Measurements from ENCODE around the gene SCN3A. TPM values are rescaled to one million over a fixed set of nuclear protein-coding genes. Genes with fewer than 3 reads are reported as not detected.

SCN3A gene
- total and polyA plus RNA-seq, 8 donors = under 0.01 to 12.5 (median 0.87) TPM; not detected in 1

- TF ChIP-seq EP300 (IDR thresholded peaks at IDR 0.05) = no peak
- TF ChIP-seq POLR2AphosphoS5 (IDR thresholded peaks at IDR 0.05) = no peak
- no peak for TF ChIP-seq CTCF (IDR thresholded peaks at IDR 0.05)
- no peak for TF ChIP-seq POLR2A (IDR thresholded peaks at IDR 0.05)
- no peak for DNase-seq
- intact Hi-C loops (cut with DNase I; ENCODE audit: low total_unique reads) = no loop called here
- Histone ChIP-seq H3K27ac (no peak overlapping the region), H3K4me1 (no peaks in the 10 kb centered on the region), H3K4me3 (no peak overlapping the region), H3K27me3 (no peaks in the 10 kb centered on the region), H3K9me3 (no peaks in the 10 kb centered on the region), H3K36me3 (no peaks in the 10 kb centered on the region)
- 71 to 88% (median 84%) methylated on average over 3 of the region's 3 CpGs for WGBS, 5 donors
Measured at GRCh38 chr2:165219481-165219880, 15.6 kb upstream of the SCN3A start.

DNA sequence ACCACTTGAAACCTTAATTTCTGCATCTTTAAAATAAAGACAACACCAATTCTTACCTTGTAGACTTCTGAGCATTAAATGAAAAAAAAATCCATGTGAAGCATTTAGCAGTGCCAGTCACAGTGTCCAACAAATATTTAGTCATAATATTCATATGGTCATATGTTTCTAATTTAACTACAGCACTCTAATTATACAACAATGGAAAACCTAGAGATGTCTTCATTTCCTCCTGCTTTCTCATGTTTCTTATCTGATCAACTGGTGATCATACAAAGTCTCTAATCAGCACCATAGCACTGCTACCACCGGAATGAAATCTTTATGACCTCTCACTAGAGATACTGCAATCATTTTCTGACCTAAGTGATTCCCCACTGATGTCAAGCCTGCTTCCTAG, 10.2 kb upstream of the SCN3A start:
- no peak for DNase-seq
- Histone ChIP-seq H3K27me3 (no peaks in the 10 kb centered on the region), H3K9me3 (no peaks in the 10 kb centered on the region), H3K36me3 (no peaks in the 10 kb centered on the region), H3K4me1 (no peaks in the 10 kb centered on the region), H3K27ac (no peak overlapping the region), H3K4me3 (no peak overlapping the region)
- no peak for TF ChIP-seq POLR2A (IDR thresholded peaks at IDR 0.05)
- TF ChIP-seq POLR2AphosphoS5 (IDR thresholded peaks at IDR 0.05) = no peak
- TF ChIP-seq CTCF (IDR thresholded peaks at IDR 0.05) = no peak
- no peak for TF ChIP-seq EP300 (IDR thresholded peaks at IDR 0.05)
- WGBS, 5 donors = 24 to 57% (median 47%) methylated on average over 1 of the region's 1 CpG
- intact Hi-C loops (cut with DNase I; ENCODE audit: low total_unique reads) = no loop called here

DNA sequence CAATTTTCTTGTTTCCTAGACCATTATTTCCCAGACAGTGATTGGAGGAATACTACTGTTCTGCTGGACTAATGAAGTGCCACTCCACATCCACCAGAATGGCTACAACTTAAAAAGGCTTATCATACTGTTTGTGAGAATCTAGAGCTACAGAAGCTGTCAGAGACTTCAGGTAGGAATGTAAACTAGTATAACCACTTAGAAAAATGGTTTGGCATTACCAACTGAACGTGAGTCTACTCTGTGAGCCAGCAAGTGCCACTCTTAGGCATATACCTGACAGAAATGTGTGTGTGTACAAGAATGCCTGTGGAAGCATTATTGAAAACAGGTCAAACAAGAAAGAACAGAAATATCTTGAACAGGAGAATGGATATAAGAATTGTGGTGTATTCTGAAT, 4.2 kb upstream of the SCN3A start:
- Histone ChIP-seq H3K4me1 (peaks cover 0 to 4% (median 0%) of the 10 kb centered on the region in 4 donors), H3K36me3 (no peaks in the 10 kb centered on the region), H3K4me3 (no peak overlapping the region), H3K27ac (no peak overlapping the region), H3K27me3 (no peaks in the 10 kb centered on the region), H3K9me3 (no peaks in the 10 kb centered on the region)
- TF ChIP-seq EP300 (IDR thresholded peaks at IDR 0.05) = no peak
- no peak for TF ChIP-seq CTCF (IDR thresholded peaks at IDR 0.05)
- TF ChIP-seq POLR2A (IDR thresholded peaks at IDR 0.05) = no peak
- no peak for TF ChIP-seq POLR2AphosphoS5 (IDR thresholded peaks at IDR 0.05)
- no peak for DNase-seq
- intact Hi-C loops (cut with DNase I; ENCODE audit: low total_unique reads) = loop anchor here (10.0 kb wide), 1 partner anchor 193 kb away; no protein-coding TSS in a partner anchor
- 52 to 75% (median 64%) methylated on average over 1 of the region's 1 CpG for WGBS, 5 donors

DNA sequence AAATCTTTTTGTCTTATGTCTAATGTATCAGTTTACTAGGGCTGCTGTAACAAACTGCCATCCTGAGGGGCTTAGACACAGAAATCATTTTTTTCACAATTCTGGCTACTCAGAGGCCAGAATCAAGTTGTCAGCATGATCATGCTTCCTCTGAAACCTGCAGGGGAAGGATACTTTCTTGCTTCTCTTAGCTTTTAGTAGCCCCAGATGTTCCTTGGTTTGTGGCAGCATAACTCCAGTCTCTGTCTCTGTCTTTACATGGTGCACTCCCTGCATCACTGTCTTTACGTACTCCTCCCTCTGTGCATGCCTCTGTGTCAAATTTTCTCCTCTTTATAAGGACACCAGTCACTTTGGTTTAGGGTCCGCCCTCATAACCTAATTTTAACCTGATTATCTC, 2.0 kb upstream of the SCN3A start:
- 80 to 91% (median 89%) methylated on average over 2 of the region's 2 CpGs for WGBS, 5 donors
- DNase-seq = no peak
- Histone ChIP-seq H3K9me3 (no peaks in the 10 kb centered on the region), H3K36me3 (no peaks in the 10 kb centered on the region), H3K4me1 (peaks cover 0 to 4% (median 0%) of the 10 kb centered on the region in 4 donors), H3K27me3 (no peaks in the 10 kb centered on the region), H3K4me3 (no peak overlapping the region), H3K27ac (no peak overlapping the region)
- intact Hi-C loops (cut with DNase I; ENCODE audit: low total_unique reads) = loop anchor here (10.0 kb wide), 1 partner anchor 191 kb away; no protein-coding TSS in a partner anchor
- TF ChIP-seq EP300 (IDR thresholded peaks at IDR 0.05) (no peak), CTCF (IDR thresholded peaks at IDR 0.05) (no peak), POLR2A (IDR thresholded peaks at IDR 0.05) (no peak), POLR2AphosphoS5 (IDR thresholded peaks at IDR 0.05) (no peak)

All from stomach (tissue), 9 donors.